Activated T-cell treated with anti-CD3 and anti-CD28 coated beads for 24 hours (primary cell): ENCODE measurements around the gene ACAP2.
"Not testable (repeated sequence)": the region's sequence is repeated elsewhere in the genome, so short reads cannot be mapped to it uniquely, and the experiment has no call there.

ENCODE experiments used
- DNase-seq: peaks from one replicate; pipeline ENCODE4 v3.0.0-alpha.2; 2020; ENCODE audit warnings: low read depth

ACAP2 gene

DNA sequence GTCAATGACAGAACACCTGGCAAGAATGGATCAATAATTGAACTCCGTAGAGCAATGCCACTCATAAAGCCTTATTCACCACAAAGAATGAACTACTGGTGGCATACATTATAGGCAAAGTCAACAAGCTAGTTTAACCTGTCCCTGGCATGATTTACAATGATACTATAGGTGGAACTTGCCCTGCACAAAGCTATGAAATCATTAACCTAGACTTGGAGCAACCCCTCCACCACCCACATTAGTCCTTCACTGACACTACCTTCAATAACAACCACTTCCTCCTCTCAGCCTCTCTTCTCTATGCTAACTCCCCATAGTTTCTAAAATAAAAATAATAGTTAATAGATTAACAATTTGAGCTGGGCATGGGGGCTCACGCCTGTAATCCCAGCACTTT lies 54.4 kb downstream of the ACAP2 start:
- DNase-seq: no peak

DNA sequence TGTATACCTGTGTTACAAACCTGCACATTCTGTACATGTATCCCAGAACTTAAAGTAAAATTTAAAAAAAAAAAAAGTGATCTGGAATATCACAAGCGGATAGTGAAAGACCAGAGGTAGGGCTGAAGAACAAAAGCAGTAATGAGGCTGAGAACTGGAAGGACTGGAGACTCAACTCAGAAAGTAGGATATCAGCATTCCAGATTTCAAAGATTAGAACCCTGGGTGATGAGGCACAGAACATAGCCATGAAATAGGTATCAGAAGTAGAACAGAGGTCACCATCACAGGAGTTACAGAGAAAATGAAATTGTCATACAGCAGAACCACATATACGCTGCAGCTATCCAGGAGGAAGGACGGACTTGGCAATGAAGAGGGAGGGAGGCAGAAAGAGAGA lies 56.1 kb downstream of the ACAP2 start:
- DNase-seq: no peak

DNA sequence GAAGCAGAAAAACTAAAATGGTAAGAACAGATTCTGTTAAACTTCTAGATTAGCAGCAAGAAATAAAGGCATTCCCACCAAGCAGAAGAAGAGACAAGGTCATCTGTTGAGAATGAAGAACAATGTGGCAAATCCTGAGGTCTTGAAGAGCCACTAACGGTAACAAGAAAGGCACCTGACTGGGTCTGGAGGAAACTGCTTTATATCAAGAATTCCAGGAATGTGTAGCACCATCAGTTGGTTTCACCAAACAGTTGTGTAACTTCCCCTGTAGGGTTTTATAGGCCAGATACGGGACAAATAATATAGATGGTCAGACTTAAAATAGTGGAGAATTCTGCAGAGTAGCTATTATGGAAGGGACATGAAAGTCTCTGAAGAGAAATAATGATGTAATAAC lies 57.3 kb downstream of the ACAP2 start:
- no peak for DNase-seq

DNA sequence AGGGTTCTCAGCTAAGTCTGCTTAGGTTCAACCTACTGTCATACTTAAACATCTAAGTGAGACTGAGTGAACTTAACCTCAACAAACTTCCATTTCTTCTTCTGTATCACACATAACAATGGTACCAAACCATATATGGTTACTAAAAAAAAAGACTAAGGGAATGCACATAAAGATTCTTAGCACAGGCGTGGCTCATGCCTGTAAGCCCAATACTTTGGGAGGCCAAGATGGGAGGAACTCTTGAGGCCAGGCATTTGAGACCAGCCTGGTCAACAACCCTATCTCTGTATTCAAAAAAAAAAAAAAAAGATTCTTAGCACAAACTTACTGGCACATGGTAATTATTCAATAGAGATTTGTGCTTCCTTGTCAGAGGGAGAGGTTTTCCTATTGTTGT lies 57.9 kb downstream of the ACAP2 start:
- DNase-seq: no peak

DNA sequence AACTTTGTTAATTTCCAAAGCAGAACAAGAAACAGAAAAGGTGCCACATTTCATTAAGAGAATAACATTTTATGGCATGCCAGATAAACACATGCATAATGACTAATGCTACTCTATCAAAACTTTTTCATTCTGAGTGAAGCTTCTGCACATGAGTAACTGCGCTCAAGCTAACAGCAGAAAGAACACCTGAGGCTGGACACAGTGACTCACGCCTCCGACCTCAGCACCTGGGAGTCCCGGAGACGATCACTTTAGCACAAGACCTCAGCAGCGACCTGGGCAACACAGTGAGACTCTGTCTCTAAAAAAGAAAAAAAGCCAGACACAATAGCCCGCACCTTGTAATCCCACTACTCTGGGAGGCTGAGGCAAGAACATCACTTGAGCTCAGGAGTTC lies 70.6 kb downstream of the ACAP2 start:
- no peak for DNase-seq

DNA sequence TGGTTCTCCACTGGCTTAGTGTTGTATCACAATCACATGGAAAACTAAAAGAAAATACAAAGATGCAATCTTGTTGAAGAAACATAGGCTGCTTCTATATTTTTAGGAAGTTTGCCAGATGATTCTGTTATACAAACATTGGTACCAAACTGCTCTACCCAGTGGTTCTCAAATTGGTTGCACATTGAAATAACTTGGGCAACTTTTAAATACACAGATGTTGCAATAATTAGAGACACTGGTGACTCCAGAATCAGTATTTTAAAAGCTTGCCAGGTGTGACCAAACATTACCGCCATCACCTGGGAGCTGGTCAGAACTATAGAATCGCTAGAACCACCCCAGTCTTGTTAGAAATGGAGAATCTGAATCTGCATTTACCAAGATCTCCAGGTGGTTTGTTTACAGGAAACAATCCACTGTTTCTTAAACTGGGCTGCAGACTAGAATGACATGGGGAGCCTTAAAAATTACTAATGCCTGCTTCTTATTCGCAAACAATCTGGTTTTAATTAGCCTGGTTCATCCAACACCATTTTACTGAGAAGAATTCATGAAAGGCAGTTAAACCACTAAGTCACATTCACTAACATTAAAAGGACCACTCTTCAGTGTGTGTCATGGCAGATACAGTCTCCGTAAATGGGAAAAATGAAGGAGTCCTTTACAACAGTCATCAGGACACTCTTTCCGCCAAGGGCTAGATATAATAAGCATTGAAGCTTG lies 76.5 kb downstream of the ACAP2 start:
- DNase-seq: no peak

DNA sequence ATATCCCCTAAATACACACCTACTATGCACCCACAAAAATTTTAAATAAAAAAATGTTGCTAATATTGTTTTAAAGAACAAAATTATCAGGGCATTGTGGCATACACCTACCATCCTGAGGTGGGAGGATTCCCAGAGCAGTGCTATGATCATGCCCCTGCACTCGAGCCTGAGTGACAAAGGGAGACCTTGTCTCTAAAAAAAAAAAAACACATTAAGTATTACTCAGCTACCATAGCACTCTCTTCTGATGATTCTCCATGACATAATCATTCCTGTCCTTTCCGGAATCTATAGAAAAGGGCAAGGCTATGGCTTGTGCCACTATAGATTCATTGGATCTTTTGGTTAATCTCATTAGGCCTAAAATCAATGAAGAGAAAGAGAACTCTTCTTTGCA lies 77.4 kb downstream of the ACAP2 start:
- no peak for DNase-seq

DNA sequence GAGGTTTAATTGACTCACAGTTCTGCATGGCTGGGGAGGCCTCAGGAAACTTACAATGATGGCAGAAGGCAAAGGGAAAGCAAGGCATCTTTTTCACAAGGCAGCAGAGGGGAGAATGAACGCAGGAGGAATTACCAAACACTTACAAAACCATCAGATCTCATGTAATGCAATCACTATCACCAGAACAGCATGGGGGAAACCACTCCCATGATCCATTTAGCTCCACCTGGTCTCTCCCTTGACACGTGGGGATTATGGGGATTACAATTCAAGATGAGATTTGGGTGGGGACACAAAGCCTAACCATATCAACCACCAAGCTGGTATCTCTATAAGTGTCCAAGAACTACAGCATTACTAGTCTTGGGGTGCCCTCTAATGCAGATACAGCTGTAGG lies 85.0 kb downstream of the ACAP2 start:
- DNase-seq: not testable (repeated sequence)

DNA sequence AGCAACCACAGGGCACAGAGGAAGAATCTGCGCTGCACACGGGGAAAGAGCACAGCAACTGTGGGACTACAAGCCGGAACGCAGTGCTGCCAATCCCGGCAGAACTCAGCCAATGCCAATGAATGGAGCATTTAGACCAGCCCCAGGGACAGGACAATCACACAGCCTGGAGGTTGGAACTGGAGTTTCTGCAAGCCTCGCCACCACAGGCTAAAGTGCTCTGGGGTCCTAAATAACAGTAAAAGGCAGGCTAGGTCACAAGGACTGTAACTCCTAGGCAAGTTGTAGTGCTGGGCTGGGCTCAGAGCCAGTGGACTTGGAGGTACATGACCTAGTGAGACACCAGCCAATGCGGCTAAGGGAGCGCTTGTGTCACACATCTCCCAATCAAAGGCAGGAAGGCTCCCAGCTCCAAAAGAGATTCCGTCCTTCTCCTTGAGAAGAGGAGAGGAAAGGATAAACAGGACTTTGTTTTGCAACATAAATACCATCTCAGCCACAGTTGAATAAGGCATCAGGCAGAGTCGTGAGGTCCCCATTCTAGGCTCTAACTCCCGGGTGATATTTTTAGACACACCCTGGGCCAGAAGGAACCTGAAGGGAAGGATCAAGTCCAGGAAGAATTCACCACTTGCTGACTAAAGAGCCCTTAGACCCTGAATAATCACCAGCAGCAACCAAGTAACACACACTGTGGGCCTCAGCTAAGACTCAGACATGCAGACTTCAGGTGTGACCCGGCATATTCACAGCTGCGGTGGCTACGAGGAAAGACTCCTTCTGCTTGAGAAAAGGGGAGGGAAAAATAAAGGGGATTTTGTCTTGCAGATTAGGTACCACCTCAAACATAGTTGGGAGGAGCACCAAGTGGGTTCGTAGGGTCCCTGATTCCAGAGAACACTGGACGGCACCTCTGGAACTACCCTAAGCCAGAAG lies 86.4 kb downstream of the ACAP2 start:
- DNase-seq: no peak

DNA sequence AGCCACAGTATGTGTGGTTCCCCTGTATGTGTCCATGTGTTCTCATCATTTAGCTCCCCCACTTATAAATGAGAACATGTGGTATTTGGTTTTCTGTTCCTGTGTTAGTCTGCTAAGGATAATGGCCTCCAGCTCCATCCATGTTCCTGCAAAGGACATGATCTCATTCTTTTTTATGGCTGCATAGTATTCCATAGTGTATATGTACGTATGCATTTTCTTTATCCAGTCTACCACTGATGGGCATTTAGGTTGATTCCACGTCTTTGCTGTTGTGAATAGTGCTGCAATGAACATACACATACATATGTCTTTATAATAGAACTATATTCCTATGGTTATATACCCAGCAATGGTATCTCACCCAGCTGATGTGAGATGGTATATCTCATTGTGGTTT lies 88.8 kb downstream of the ACAP2 start:
- DNase-seq: not testable (repeated sequence)

DNA sequence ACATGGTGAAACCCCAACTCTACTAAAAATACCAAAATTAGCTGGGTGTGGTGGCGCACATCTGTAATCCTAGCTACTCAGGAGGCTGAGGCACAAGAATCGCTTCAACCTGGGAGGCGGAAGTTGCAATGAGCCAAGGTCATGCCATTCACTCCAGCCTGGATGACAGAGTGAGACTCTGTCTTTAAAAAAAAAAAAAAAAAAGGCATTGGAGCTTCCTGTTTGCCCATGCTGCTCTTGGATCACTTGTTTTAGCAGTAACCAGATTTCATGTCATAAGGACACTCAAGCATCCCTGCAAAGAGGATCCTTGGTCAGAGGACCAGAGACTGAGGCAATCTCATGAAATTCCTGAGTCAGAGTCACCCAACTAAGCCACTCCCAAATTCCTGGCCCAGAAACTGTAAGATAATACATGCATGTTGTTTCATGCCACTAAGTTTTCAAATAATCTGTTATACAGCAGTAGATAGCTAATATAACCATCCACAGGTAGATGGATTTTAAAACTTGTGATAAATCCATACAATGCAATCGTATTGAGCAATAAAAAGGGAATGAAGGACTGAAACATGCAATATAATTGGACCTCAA lies 89.8 kb downstream of the ACAP2 start:
- no peak for DNase-seq

DNA sequence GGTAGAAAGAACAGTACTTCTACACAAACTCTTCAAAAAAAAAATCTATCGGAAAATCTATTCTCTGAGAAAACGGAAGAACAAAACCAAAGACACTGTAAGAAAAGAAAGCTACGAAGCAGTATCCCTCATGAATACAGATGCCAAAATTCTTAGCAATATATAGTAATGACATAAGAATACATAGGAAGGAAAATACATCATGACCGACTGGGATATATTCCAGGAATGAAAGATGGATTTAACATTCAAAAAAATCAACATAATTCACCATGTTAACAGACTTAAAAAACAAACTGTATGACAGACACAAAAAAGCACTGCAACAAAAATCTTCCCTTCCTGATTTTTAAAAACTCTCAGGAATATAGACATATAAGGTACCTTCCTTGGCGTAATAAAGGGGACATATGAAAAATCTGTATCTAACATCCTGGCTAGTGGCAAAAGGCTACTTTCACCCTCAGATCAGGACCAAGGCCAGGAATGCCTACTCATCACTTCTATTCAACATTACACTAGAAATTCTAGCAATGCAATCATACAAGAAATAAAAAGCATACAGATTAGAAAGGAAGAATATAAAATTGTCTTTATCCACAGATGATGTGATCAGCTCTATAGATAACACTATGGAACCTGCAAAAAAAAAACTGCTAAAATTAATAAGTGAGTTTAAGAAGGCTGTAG lies 94.2 kb downstream of the ACAP2 start:
- no peak for DNase-seq

DNA sequence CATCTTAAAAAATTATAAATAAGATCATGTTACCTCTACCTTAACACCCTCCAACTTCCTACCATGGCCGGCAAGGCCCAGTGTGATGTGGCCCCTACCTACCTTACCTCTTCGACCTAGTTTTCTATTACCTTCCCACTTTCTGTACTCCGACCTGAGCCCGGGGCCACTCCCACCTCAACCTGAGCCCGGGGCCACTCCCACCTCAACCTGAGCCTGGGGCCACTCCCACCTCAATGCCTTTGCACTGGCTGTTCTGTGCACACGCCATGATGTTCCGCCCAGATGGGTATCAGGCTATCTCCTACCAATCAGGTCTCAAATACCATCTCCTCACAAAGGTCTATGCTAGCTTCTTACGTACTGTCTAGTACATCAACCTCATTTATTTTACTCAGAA lies 105.1 kb downstream of the ACAP2 start:
- DNase-seq: no peak

DNA sequence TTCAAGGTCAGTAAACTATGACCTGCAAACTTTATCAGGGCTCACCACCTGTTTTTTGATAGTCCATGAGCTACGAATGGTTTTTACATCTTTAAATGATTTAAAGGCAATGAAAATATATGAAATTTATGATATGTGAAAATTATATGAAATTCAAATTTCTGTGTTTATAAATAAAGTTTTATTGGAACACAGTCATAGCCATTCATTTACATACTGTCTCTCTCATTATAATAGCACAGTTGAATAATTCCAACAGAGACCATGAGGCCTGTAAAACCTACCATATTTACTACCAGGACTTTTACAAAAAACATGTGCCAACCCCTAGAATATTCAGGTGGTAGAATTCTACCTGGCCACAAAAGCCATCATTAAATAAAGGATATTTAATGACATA lies 107.9 kb downstream of the ACAP2 start:
- no peak for DNase-seq

DNA sequence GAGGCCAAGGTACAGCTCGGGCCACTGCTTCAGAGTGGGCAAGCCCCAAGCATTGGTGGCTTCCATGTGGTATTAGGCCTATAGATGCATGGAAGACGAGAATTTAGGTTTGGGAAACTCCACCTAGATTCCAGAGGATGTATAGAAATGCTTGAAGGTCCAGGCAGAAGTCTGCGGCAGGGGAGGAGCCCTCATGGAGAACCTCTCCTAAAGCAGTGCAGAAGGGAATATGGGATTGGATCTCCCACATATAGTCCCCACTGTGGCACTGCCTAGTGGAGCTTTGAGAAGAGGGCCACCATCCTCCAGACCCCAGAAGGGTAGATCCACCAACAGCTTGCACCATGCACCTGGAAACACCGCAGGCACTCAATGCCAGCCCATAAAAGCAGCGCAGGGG lies 123.8 kb downstream of the ACAP2 start:
- no peak for DNase-seq

DNA sequence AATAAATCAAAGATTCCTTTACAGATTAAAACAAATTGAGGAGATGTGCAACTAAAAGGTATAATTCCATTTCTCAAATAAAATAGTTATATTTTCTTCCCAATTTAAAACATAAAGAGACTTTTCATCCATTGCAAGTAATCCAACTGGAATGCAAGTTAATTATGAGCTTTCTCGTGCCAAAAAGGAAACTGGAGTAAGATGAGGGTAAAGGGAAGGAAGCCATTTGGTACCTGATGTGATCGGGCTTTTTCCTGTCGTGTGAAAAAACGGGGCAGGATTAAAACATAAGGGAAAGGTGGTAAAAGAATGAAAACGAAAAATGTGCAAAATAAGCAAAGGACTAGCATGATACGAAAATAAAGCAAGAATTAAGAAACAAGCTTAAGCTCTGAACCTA lies 130.1 kb downstream of the ACAP2 start:
- no peak for DNase-seq

DNA sequence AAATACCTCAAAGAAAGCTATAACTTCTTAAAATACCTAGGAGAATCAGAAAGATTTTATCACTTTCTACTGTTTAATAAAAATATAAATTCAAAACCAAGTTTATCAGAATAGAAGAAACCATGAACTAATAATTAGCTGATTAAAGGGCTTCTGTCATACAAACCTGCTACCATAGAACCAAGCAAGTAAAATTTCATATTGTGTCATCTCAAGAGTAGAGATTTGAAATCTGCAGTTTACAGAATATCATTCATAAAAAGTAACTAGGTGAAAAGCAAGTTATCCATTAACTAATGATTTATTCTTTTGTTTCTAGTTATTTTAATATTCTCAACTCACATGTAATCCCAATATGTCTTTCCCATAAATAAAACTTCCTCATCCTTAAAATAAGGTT lies 135.1 kb downstream of the ACAP2 start:
- no peak for DNase-seq

DNA sequence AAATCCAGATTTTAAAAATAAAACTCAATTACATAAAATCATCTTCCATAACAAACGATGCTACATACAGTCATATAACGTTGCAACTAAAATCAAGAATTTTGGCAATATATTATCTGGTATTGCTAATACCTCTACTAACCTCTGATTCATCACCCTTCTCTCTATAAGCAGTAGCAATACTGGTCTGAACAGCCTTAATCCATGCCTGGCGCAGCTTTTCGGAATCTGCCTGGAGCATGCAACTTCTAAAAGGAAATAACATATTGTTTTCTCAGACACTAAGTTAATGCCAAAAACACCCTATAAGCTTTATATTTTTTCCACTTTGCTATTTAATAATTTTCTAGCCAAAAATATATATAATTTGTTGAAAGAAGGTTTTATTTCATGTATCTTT lies 136.5 kb downstream of the ACAP2 start:
- DNase-seq: no peak

DNA sequence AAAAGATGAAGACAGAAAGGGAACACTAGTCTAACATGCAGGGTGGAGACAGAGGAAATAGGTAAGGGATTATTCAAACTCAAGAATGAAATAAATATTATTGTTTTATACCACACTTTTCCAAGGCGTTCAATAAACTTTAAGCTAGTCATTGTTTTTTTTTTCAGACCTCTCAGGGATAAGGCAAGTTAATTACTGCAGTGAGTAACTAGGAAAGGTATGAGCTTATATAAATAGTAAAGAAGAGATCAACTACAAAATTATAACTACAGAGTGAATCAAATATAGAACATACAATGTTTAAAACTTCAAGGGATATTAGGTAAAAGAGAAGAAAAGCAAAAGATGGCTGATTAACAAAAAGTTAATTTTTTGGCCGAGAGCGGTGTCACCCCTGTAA lies 140.4 kb downstream of the ACAP2 start:
- DNase-seq: no peak

DNA sequence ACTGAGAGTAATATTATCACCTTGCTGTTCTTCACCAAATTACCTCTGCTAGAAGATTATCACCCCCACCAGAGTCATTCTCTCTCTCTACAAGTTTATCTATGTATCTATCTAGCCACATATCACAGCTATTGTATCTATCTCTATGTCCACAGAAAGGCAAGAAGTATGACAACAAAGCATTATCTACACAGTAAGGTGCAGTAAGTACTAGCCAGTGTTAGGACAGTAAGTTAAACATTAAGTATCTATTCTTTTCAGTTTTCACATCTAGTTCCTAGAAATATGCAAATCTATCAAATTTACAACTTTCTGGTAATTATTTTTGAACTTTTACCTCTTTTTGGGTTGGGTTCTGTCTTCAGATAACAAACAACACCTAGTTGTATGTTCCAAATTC lies 145.4 kb downstream of the ACAP2 start:
- no peak for DNase-seq

DNA sequence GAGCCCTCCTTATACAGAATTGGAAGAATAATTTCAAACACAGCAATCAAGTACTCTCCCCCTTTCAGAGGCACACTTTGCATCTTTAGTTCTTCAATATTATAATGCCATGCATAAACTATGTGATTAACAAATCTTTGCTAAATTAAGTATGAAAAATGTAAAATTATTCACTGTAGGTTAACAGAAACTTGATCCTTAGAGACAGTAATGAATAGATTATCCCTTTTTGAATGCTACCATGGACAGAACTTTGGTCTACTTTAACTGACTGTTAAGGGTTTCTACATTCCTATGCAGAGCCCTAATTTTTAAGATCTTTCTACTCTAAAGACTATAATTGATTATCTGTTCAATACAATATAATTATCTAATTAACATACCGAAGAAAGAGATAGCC lies 146.2 kb downstream of the ACAP2 start:
- no peak for DNase-seq

DNA sequence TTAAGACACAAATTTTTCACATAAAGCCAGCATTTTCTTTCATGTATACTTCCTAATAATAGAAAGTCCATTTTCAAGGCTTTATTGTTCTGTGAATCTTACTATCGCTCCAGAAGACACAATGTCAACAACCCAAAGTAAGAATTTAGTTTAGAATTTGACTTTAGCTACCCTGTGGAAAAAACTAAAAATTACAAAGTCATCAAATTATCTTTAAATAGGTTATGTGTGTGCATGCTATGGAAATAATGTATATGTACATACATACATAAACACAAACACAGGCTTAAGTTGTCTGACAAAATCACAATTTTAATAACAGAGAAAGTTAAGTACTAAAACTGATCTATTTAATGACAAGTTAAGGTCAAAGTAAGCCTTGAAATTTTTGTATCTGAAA lies 151.7 kb downstream of the ACAP2 start:
- DNase-seq: no peak

DNA sequence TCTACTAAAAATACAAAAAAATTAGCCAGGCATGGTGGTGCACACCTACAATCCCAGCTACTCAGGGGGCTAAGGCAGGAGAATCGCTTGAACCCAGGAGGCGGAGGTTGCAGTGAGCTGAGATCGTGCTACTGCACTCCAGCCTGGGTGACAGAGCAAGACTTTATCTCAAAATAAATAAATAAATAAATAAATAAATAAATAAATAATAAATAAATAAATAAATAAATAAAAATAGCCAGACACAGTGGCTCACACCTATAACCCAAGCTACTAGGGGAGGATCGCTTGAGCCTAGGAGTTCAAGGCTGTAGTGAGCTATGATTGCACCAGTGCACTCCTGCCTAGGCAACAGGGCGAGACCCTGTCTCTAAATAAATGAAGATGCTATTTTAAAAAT lies 152.2 kb downstream of the ACAP2 start:
- not testable (repeated sequence) for DNase-seq
